Middle frontal gyrus (tissue), 1 donor: ENCODE data around the gene RAD17.
"Not testable (repeated sequence)": the region's sequence is repeated elsewhere in the genome, so short reads cannot be mapped to it uniquely, and the experiment has no call there.

Experiments
- DNase-seq: peaks from one replicate; pipeline ENCODE4 v3.0.0-alpha.2; 2015; ENCODE audit warnings: low spot score; ENCODE audit errors: extremely low spot score

Gene RAD17, protein sequence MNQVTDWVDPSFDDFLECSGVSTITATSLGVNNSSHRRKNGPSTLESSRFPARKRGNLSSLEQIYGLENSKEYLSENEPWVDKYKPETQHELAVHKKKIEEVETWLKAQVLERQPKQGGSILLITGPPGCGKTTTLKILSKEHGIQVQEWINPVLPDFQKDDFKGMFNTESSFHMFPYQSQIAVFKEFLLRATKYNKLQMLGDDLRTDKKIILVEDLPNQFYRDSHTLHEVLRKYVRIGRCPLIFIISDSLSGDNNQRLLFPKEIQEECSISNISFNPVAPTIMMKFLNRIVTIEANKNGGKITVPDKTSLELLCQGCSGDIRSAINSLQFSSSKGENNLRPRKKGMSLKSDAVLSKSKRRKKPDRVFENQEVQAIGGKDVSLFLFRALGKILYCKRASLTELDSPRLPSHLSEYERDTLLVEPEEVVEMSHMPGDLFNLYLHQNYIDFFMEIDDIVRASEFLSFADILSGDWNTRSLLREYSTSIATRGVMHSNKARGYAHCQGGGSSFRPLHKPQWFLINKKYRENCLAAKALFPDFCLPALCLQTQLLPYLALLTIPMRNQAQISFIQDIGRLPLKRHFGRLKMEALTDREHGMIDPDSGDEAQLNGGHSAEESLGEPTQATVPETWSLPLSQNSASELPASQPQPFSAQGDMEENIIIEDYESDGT

GRCh38 chr5:69369340-69370121 is at the start of gene RAD17, which contains the start of the genes AK6 and TAF9:
Gene RAD17 (plus strand): TSS chr5:69369818. CDS start chr5:69372209, 2,391 bp downstream.
Gene AK6 (minus strand): TSS chr5:69369520. CDS start chr5:69369490, 30 bp downstream.
Gene TAF9 (minus strand): TSS chr5:69369520. CDS start chr5:69365737, 3,783 bp downstream.
- DNase-seq = peak; percentile 75

GRCh38 chr5:69326365-69326764 is 43.3 kb upstream of the RAD17 start:
- no peak for DNase-seq

DNA sequence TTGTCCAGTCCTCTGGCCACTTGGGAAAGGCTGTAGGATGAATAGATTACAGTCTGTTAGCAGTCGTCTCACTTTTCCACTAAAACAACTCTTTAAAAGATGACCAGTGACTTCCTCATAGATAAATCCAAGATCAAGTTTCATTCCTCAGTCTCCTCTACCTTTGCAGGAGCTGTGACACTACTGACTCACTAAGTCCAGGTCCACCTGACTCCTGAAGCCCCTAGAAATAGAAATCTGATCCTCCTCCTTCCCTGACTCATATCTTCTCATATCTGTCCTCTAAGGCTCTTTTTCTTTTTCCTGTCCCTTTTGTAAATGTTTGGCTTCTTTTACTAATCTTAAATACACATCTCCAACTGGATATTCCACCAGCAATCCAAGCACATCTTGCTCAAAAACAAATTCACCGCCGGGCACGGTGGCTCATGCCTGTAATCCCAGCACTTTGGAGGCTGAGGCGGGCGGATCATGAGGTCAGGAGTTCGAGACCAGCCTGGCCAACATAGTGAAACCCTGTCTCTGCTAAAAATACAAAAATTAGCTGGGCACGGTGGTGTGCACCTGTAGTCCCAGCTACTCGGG is 39.6 kb upstream of the RAD17 start:
- DNase-seq = no peak

DNA sequence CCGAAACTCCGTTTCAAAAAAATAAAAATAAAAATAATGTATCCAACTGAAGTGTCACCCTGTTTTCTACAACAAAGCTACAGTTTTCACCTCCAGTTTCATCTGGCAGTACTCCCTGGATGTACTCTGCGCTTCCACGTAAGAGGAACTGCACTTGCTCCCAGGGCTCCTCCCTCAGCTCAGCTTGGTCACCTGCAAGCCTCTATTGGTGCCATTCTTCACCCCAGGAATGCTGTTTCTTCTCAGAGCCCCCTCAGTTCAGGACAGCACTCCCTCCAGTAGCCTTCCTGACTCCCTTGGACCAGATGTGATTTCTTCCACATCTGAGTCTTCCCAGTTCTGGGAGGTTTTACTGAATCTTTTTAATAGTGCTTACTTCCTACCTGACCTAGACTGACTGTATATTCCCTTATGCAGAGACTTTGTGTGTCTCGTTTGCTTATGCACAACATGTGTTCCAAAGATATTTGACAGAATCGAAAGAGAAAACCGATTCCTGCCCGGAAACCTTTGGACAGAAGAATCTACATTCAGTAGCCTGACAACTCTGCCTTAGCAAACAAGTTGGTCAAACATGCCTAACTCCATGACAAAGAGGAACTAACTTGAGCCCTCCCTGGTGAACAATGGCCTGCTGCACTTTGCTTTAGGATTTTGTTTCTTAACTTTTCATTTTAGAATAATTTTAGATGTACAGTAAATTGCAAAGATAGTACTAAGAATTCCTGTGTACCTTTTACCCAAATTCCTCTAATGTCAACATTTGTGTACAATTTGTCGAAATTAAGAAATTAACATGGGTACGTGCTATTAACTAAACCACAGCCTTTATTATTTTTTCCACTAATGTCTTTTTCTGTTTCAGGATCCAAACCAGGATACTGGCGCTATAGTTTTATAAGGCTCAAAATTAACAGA is 37.8 kb upstream of the RAD17 start:
- DNase-seq = no peak

DNA sequence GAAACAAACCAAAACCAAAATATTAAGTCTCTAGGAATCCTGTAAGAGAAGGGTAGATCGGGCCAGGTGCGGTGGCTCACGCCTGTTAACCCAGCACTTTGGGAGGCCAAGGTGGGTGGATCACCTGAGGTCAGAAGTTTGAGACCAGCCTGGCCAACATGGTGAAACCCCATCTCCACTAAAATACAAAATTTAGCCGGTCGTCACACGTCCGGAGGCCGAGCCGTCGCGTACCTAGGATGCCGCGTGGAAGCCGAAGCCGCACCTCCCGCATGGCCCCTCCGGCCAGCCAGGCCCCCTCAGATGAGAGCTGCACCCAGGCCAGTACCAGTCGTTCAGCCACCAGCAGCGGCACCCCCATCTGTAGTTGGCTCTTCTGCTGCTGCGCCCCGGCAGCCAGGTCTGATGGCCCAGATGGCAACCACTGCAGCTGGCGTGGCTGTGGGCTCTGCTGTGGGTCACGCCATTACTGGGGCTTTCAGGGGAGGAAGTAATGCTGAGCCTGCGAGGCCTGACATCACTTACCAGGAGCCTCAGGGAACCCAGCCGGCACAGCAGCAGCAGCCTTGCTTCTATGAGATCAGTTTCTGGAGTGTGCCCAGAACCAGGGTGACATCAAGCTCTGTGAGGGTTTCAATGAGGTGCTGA is 35.8 kb upstream of the RAD17 start:
- not testable (repeated sequence) for DNase-seq

DNA sequence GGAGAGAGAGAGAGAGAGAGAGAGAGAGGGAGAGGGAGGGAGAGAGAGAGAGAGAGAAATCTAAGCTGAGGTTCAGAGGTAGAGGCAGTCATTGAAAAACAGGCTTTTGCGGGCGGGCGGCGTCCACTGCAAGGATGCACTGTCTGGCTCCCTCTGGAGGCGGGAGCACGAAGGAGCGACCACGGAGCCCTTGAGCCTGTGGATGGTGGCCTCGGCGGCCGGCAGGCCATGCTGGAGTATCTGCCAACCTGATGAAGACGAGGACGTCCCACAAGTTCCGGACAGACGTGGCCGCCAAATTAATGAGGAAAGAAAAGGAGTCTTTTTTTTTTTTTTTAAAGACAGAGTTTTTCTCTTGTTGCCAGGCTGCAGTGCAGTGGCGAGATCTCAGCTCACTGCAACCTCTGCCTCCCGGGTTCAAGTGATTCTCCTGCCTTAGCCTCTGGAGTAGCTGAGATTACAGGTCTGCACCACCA is 34.8 kb upstream of the RAD17 start:
- peak; percentile 62 for DNase-seq

- no peak for DNase-seq
These were observed 34.2 kb upstream of the RAD17 start for GRCh38 chr5:69335341-69335935.

- DNase-seq = no peak
These were observed 28.0 kb upstream of the RAD17 start for GRCh38 chr5:69341520-69342161.

- DNase-seq = no peak
These were observed 26.5 kb upstream of the RAD17 start for GRCh38 chr5:69343083-69343482.

DNA sequence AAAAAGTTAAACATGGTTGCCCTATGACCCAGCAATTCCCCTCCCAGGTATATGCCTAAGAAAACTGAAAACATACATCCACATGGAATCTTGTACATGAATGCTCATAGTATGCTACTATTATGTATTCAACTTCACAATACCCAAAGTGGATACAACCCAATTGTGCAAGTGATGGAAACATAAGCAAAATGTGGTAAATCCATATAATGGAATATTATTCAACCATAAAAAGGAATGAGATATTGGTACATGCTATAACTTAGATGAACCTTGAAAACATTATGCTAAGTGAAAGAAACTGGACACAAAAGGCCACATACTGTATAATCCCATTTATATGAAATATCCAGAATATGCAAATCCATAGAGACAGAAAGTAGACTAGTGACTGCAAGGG is 19.0 kb upstream of the RAD17 start:
- DNase-seq = no peak

GRCh38 chr5:69359699-69360098 is 9.9 kb upstream of the RAD17 start:
- DNase-seq = no peak

DNA sequence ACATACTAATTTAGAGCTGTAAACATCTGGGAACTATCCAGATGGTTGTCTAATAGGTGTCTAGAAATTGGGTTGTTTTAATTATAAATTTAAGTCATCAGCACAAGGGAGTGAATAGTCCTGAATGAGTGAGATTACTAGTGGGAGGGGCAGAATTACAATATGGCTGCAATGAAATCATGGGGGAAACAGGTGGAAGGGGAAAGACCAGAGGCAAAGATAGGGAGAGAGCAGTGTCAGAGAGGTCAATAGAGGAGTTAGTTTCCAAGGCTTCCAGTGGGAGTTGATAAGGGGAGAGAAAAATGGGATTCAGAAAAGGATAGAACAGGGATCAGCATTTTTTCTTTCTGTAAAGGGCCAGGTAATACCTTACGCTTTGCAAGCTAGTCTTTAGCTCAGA is 9.2 kb upstream of the RAD17 start:
- DNase-seq = no peak

DNA sequence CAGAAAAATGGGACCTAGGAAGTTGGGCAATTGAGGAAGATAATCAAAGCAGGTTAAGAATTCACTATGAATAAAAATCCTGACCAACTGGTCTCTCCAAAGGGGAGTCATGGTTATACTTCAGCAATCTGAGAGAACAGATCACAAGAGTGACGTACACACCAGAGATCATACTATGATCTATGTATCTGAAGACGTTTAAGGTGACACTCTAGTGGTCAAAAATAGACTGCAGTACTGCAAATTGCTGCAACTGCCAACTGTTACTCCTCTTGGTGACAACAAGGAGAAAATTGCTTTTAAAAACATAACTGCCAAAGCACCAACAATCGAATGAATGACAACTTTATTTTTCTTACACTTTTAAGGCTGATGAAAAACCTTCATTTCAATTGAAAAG is 5.2 kb upstream of the RAD17 start:
- DNase-seq = no peak

GRCh38 chr5:69364850-69365249 is 4.8 kb upstream of the RAD17 start:
- DNase-seq = no peak

DNA sequence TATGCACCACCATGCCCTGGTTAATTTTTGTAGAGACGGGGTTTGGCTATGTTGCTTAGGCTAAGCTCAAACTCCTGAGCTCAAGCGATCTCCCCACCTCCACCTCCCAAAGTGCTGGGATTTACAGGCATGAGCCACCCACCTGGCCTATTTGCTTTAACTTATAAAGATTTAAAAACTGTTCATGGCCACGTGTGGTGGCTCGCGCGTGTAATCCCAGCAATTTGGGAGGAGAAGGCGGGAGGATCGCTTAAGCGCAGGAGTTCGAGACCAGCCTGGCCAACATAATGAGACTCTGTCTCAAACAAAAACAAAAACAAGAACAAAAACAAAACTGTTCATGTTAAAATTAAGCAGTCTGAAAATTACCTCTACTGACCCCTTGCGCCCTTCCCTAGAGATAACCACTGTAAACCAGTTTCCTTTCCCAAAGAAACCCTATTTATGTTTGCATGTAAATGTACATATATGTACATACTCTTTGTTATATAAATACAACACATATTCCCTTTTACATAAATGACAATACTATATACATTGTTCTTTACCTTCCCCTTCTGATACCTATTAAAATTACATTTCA is 1.8 kb upstream of the RAD17 start:
- no peak for DNase-seq

DNA sequence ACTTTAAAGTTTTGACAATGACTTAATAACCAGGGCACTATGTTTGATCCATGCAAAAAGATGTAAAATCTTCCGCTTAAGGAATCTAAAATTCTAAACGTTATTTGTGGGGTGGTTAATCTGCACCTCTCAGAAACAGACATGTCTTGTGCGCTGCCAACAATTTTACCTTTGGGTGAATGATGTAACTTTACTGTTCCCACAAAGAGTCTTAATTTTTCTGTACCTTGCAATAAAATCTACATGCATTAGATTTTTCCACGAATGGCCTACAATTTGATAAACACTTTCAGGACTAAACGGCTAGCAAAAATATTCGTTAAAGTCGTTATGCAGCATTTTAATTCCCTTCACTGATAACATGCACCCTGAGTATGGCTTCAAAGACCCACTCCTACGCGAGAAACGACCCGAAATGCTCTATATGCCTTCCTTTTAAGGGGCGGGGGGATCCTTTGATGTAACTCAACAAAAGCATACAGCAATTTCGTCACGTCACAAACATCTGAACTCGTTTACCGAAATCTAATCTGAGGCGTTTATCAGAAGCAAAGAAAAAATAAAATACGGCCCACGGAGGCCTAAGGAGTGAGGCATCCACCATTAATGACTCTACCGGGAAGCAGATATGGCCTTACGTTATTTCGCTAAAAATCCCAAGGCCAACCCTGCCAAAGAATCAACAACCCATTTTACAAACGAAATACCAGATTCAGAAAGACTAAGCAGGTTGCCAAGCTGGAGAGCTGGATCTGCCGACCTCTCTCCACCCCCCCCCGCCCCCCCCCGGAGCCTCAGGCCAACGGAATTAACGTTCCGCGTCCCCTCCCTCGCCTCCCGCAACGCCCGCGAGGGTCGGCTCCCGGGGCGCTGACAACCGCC is 919 bp upstream of the RAD17 start:
- DNase-seq = no peak

GRCh38 chr5:69370335-69370734 is 717 bp downstream of the RAD17 start:
- not testable (repeated sequence) for DNase-seq
